ENCODE data around the gene RMND5B.

DNA sequence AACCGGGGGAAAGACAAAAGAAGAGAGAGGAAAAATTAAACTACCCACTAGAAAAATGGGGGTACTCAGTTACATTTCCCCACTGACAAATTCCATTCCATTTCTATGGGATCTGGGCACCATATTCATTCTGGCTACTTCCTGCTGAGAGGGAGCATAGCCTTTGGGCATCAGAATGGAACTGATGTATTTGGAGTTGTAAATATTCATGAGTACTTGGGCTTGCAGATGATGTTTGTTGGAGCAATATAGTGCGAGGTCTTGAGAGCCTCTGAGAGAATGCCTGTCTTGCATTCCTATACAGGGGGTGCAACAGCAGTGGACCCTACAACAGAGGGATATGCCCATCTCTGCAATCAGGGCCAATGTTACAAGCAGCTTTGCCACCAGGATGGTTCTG lies 39.6 kb downstream of the RMND5B start:
- no peak for TF ChIP-seq CTCF (IDR thresholded peaks at IDR 0.05; ENCODE audit: poor library complexity)
- no peak for TF ChIP-seq EZH2phosphoT487 (IDR thresholded peaks at IDR 0.05; ENCODE audit: low read depth, severe bottlenecking, unreplicated experiment)
- no peak for TF ChIP-seq EZH2 (IDR thresholded peaks at IDR 0.05; ENCODE audit: borderline replicate concordance)

Data from hepatocyte (in vitro differentiated cells).